ENCODE measurements around the gene SLC7A1. TPM values are rescaled to one million over a fixed set of nuclear protein-coding genes. Genes with fewer than 3 reads are reported as not detected.

The SLC7A1 gene
- total RNA-seq, 1 donor from 2014 or later, result 43.2 TPM

DNA sequence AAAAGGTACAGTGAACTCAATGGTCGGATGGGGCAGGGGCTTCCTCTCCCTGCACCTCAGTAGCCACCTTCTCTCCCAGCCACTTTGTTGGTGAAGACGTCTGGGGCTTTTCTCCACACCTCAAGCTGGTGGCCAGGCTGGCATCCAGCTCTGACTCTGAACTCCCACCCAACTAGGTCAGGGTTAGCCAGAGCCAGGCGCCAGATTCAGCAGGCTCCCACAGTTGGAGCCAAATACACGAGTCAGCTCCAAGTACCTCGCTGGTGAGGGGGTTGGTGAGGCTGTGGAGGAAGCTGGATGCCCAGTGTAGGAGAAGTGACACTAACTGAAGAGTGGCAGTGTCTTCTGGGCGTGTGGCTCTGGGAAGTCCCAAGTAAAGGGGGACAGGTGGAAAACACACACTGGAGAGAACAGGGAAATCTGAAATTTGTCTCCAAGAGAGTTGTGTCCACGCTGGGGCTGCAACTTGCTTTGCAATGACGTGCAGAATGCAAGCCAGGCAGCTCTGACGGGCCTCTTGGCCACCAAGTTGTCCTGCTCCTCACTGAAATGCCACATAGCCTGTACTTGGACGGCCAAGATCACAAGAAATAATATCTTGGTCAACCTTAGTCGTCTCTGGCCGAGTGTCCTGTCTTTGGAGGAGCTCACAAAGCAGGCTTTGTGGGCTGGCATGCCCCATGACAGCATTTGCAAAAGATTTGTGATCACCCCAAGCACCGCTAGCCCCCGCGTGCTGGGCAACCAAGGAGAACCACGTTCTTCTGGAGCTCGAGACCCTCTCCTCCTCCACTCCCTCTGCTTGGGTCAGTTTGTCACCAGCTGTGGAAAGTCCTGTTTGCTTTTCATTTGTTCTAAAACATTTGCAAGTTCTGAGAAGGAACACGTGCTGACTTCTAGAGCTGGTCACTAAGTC is 18.1 kb downstream of the SLC7A1 start:
- Histone ChIP-seq H3K27me3 (no peaks in the 10 kb centered on the region), H3K27ac (no peak overlapping the region), H3K9me3 (no peaks in the 10 kb centered on the region), H3K4me3 (no peak overlapping the region), H3K4me1 (peaks cover 23% of the 10 kb centered on the region), H3K36me3 (no peaks in the 10 kb centered on the region)
- intact Hi-C loops (cut with DNase I), result no loop called here
- TF ChIP-seq POLR2AphosphoS5 (IDR thresholded peaks at IDR 0.05; ENCODE audit: insufficient read depth in 1 of 2, low read depth in 1 of 2) (no peak), POLR2A (IDR thresholded peaks at IDR 0.05) (no peak)
- TF ChIP-seq, protein P1, sequence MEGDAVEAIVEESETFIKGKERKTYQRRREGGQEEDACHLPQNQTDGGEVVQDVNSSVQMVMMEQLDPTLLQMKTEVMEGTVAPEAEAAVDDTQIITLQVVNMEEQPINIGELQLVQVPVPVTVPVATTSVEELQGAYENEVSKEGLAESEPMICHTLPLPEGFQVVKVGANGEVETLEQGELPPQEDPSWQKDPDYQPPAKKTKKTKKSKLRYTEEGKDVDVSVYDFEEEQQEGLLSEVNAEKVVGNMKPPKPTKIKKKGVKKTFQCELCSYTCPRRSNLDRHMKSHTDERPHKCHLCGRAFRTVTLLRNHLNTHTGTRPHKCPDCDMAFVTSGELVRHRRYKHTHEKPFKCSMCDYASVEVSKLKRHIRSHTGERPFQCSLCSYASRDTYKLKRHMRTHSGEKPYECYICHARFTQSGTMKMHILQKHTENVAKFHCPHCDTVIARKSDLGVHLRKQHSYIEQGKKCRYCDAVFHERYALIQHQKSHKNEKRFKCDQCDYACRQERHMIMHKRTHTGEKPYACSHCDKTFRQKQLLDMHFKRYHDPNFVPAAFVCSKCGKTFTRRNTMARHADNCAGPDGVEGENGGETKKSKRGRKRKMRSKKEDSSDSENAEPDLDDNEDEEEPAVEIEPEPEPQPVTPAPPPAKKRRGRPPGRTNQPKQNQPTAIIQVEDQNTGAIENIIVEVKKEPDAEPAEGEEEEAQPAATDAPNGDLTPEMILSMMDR (IDR thresholded peaks at IDR 0.05), result no peak
- no peak for DNase-seq (ENCODE audit: extremely low spot score in 2 of 2)

GRCh38 chr13:29576581-29576980 is 18.9 kb downstream of the SLC7A1 start:
- H3K4me3 ChIP-seq, result no peak overlapping the region
- H3K36me3 ChIP-seq, result no peaks in the 10 kb centered on the region
- no peaks in the 10 kb centered on the region for H3K27me3 ChIP-seq
- intact Hi-C loops (cut with DNase I), result no loop called here
- H3K27ac ChIP-seq, result no peak overlapping the region
- TF ChIP-seq POLR2AphosphoS5 (IDR thresholded peaks at IDR 0.05; ENCODE audit: insufficient read depth in 1 of 2, low read depth in 1 of 2) (no peak), POLR2A (IDR thresholded peaks at IDR 0.05) (no peak)
- TF ChIP-seq, protein P1 (IDR thresholded peaks at IDR 0.05), result no peak
- peaks cover 23% of the 10 kb centered on the region for H3K4me1 ChIP-seq
- DNase-seq (ENCODE audit: extremely low spot score in 2 of 2), result no peak
- no peaks in the 10 kb centered on the region for H3K9me3 ChIP-seq

GRCh38 chr13:29575098-29575497 is 20.4 kb downstream of the SLC7A1 start:
- intact Hi-C loops (cut with DNase I), result no loop called here
- H3K27ac ChIP-seq, result no peak overlapping the region
- no peaks in the 10 kb centered on the region for H3K36me3 ChIP-seq
- peaks cover 28% of the 10 kb centered on the region for H3K4me1 ChIP-seq
- TF ChIP-seq, protein P1 (IDR thresholded peaks at IDR 0.05), result no peak
- TF ChIP-seq POLR2A (IDR thresholded peaks at IDR 0.05) (no peak), POLR2AphosphoS5 (IDR thresholded peaks at IDR 0.05; ENCODE audit: insufficient read depth in 1 of 2, low read depth in 1 of 2) (no peak)
- H3K27me3 ChIP-seq, result no peaks in the 10 kb centered on the region
- no peak for DNase-seq (ENCODE audit: extremely low spot score in 2 of 2)
- no peak overlapping the region for H3K4me3 ChIP-seq
- no peaks in the 10 kb centered on the region for H3K9me3 ChIP-seq

DNA sequence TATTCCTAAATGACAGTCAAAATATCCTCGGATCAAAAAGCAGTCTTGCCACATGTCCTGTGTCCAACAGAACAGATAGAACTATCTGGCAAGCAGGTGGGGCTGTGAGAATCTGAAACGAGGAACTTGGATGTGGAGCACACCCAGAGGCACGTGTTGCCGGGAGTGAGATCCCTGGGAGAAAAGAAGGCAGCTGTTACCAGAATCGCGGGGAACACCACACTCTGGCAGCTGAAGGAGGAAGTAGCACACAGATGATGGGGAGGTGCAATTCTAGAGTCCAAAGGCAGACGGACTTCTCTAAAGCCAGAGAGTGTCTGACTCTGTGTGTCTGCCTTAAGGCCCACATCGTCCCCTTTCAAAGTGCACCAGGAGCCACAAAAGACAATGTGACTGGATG is 22.3 kb downstream of the SLC7A1 start:
- no peaks in the 10 kb centered on the region for H3K27me3 ChIP-seq
- TF ChIP-seq, protein P1 (IDR thresholded peaks at IDR 0.05), result no peak
- no peak for TF ChIP-seq POLR2A (IDR thresholded peaks at IDR 0.05)
- peak in 1 of 2 donors; percentile 29 for TF ChIP-seq POLR2AphosphoS5 (IDR thresholded peaks at IDR 0.05; ENCODE audit: insufficient read depth in 1 of 2, low read depth in 1 of 2)
- H3K36me3 ChIP-seq, result no peaks in the 10 kb centered on the region
- H3K9me3 ChIP-seq, result no peaks in the 10 kb centered on the region
- no peak for DNase-seq (ENCODE audit: extremely low spot score in 2 of 2)
- peaks cover 42% of the 10 kb centered on the region for H3K4me1 ChIP-seq
- no peak overlapping the region for H3K27ac ChIP-seq
- no peak overlapping the region for H3K4me3 ChIP-seq
- intact Hi-C loops (cut with DNase I), result no loop called here

DNA sequence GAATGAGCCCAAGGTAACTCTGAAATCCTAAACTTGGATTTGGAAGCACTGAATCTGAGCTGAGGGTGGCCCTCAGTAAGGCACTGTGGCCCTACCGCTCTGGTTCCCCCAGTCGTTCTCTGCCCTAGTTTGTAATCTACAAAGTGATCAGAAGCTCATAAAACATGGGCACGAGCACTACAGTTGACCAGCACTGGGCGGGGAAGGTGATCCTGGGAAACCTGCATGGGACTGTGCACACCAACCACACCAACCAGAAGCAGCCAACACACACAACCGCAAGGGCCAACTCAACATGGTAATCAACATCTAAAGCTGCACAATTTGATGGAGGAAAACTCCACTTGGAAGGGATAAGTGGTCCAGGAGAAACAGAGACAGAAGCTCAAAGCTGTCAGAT is 22.9 kb downstream of the SLC7A1 start:
- TF ChIP-seq, protein P1 (IDR thresholded peaks at IDR 0.05), result no peak
- no peak for TF ChIP-seq POLR2A (IDR thresholded peaks at IDR 0.05)
- Histone ChIP-seq H3K27ac (no peak overlapping the region), H3K4me1 (peaks cover 38% of the 10 kb centered on the region), H3K27me3 (no peaks in the 10 kb centered on the region), H3K4me3 (no peak overlapping the region), H3K36me3 (no peaks in the 10 kb centered on the region), H3K9me3 (no peaks in the 10 kb centered on the region)
- DNase-seq (ENCODE audit: extremely low spot score in 2 of 2), result no peak
- intact Hi-C loops (cut with DNase I), result no loop called here

Data from vagina (tissue), 2 donors.